K562 treated with DMSO at 1 percent for 48 hours (cell line): ENCODE results near the gene GPRC5D. TPM values are rescaled to one million over a fixed set of nuclear protein-coding genes. Genes with fewer than 3 reads are reported as not detected.

ENCODE experiments used
- total RNA-seq: library from RNA; unstranded; fragments of 300-600 nt; gene quantifications from 2 replicates; pipeline ENCODE4 v1.2.3, GENCODE V29; 2022; ENCODE audit warnings: low replicate concordance; ENCODE audit errors: extremely low read depth

The GPRC5D gene
- total RNA-seq = not detected in 2 replicates

GRCh38 chr12:12952036-12952435 lies at the start of gene GPRC5D:
Gene GPRC5D (minus strand): TSS chr12:12952170. CDS start chr12:12950384, 1,786 bp downstream.

GRCh38 chr12:12999959-13000615 lies 48.1 kb upstream of the GPRC5D start, which contains the start of gene HEBP1:
Gene HEBP1 (minus strand): TSS chr12:13000265. CDS start chr12:13000114, 151 bp downstream.

GRCh38 chr12:12891080-12891880 lies 60.7 kb downstream of the GPRC5D start, which contains the start of gene GPRC5A:
Gene GPRC5A (plus strand): TSS chr12:12891562. CDS start chr12:12908250, 16,688 bp downstream.

Other genes starting within 250 kb of the GPRC5D start
- gene CDKN1B, start 234.8 kb downstream of the GPRC5D start, total RNA-seq = not detected in 2 replicates
- not detected in 2 replicates for gene APOLD1, start 166.5 kb downstream of the GPRC5D start, total RNA-seq
- gene DDX47, start 138.8 kb downstream of the GPRC5D start, total RNA-seq = not detected in 2 replicates
- not detected in 2 replicates for gene GPRC5A, start 60.6 kb downstream of the GPRC5D start, total RNA-seq
- gene HEBP1, start 48.1 kb upstream of the GPRC5D start, total RNA-seq = not detected in 2 replicates
- gene FAM234B, start 92.2 kb upstream of the GPRC5D start, total RNA-seq = not detected in 2 replicates
- not detected in 2 replicates for gene GSG1, start 151.5 kb upstream of the GPRC5D start, total RNA-seq
- gene EMP1, start 244.6 kb upstream of the GPRC5D start, total RNA-seq = not detected in 2 replicates